Activated CD8-positive, alpha-beta memory T cell treated with anti-CD3 and anti-CD28 coated beads, Interleukin-2, amount 50 U/mL, for 24 hours (primary cell): ENCODE data around the gene SFI1.

ENCODE experiments used
- DNase-seq: peaks from one replicate; pipeline ENCODE4 v3.0.0-alpha.2; 2020; ENCODE audit errors: extremely low read depth

Gene SFI1

DNA sequence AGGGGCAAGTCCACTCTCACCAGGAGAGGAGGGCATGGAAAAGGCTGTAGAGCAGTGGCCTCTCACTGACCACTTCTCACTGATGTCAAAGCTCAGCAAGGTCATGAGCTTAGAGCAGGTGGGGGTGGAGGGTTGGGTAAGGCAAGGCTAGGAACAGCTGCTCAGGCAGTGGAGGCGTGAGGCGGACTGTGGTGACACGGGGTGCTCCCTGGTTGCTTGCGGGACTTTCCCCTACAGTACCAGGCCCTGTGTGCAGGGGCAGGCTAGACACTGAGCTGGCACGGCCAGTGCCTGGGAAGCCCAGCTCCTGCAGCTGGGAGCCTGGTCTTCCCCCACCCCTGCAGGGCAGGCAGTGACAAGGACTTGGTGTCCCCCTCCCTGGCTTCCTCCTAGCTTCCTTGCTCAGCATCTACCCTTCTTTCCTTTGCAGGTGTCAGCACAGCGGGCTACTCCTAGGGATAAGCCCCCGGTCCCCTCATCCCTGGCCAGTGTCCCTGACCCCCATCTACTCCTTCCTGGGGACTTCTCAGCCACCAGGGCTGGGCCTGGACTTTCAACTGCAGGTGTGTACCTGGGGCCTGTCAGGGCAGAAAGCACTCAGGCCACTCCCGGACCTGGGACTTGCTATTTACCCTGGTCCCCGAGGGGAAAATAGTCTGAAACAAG, 120.1 kb downstream of the SFI1 start:
- DNase-seq, result no peak

- no peak for DNase-seq
Observed at GRCh38 chr22:31618057-31618456, 121.7 kb downstream of the SFI1 start.

DNA sequence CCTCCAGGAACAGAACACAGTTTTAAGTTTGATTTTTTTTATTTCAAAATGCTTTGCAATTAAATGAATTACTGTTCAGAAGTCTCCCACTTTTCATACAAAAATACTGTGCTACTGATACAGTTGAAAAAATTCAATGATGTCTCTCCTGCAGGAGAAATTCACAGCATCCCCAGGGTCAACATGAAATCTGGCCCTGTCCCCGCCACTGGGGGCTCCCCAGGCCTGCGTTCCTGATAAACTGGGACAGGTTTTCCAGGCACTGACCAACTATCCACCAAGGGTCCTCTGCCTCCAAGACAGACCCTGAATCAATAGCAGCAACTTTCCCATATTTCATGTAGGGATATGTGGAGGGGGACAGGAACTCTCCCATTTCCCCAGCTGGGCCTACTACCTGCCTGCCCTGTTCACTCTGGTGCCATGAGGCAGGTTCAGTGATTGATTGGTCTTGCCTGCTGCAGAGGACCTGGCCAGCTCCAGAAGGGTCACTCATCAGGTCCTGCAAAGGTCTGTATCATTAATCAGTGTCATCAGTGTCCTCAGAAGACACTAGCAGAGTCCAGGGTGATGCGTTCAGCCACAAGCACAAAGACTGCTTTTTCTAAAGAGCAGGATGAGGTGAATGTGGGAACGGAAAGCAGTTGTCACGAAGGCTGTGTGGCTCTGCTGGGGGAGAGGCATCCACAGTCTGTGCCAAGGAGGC, 122.3 kb downstream of the SFI1 start:
- DNase-seq, result no peak

DNA sequence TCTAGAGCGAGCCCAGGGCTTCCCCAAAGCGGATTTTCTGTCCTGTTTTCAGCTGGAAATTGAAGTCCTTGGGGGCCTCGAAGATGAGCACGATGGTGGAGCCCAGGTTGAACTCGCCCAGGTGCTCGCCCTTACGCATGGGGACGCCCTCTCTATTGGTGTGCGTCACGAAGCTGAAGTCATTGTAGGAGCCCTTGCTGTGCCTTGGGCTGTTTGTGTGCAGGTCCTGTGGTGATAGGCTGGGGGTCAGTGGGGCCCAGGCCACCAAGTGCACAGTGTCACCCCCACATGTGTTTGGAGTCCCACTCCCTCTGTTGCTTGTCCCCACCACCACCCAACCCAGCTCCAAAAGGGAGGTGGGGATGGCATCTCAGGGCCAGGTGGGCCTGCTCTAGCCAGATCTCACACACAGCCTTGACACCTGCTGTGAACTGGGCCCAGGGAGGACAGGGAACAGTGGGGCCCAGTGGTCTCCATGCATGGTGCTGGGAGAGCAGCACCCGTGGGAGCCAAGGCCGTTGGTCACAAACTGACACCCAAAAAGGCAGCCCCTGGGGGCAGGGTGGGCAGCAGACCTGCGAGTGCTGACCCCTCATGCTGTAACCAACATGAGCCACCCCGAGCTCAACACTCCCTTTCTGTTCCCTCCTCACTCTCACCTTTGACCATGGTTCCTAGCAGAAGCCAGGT, 123.4 kb downstream of the SFI1 start:
- DNase-seq, result no peak

DNA sequence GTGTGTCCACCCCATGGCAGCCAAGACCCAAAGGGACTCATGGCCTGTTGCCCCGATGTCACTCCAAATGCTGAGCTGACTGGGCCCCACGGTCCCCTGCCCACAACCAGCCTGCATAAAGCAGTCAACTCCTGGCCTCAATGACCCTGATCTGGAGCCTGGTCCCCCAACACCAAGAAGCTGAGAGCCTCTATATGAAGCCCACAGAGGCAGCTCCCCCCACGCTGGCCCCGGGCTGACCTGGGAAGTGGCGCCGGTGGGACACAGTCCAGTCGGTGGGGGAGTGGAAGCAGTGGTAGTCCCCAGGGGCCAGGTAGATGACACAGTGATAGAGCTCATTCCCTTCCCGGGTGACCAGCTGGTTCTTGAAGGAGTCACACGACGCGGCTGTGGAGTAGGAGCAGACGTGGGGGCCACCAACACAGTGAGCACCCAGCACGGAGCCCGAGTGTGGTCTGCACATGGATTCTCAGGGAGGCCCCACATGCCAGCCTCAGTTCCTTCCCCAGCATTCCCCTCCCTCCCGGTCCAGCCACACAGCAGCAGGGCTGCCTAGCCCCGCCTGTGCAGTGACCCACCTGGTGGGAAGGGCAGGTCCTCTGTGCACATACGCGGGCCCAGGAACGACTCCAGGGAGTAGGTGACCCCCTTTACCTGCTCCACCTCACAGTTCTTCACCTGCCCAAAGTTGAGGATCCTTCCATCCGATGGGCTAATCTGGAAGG, 124.6 kb downstream of the SFI1 start:
- DNase-seq, result no peak

DNA sequence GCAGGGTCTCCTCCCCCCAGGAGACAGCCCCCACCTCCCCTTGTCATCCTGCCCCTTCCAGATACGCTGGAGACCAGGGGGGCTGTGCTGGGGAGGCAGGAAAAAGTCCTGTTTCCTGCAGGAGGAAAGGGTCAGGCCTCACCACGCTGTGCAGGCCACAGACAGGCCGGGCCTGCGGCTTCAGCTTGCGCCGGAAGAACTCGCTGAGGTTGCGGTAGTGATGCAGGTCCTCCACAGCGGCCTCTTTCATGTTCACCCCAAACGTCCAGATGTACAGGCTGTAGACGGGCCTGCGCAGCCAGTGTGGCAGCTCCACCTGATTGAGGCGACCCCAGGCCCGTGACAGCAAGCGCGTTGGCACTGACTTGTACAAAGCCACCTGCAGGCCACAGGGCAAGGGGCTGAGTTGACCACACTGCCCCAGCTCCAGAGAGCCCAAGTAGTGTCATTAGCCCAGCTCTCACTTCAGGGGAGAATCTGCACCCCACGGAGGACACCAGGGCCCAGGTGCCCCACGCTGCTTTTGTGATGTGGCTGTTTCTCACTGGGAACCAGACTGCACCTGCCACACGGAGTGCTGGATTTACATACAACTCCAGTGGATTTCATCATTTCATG, 125.3 kb downstream of the SFI1 start:
- DNase-seq, result no peak

DNA sequence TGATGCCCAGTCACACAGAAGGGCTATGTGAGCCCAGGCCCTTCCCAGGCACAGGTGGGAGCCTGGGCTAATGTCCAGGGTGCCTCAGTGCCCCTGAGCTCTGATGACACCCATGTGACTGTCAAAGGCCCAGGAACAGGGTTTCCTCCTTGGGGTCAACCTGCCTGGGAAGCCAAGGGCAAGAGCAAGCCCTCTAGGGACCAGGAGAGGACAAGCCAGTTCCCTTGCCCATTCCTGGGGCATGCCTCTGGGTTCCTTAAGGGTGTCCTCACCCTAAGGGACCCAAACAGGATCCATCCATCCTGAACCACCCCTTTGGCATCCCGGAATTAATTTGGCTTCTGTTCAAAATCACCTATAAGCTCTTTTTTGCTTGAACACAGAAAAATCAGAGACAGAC, 126.6 kb downstream of the SFI1 start:
- no peak for DNase-seq

- no peak for DNase-seq
Observed at GRCh38 chr22:31623592-31624304, 127.4 kb downstream of the SFI1 start.

DNA sequence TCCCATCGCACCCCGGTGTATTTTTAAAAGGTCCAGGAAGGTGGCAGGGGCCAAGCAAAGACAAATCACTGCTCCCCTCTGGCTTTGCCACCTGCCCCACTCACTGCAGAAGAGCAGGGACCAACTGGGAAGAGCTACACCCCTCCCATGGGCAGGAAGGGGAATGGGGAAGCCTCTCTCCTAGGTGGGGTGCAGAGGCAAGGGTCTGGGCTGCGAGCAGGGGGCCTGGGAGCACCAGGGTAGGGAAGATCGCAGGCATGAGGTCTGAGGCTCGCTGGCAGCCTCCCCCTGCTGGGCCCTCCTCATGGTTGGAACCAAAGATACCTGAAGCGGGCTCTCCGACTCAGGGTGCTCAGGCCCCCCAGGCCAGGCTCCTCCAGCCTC, 128.9 kb downstream of the SFI1 start:
- no peak for DNase-seq

GRCh38 chr22:31625661-31626426, 129.5 kb downstream of the SFI1 start:
- no peak for DNase-seq

DNA sequence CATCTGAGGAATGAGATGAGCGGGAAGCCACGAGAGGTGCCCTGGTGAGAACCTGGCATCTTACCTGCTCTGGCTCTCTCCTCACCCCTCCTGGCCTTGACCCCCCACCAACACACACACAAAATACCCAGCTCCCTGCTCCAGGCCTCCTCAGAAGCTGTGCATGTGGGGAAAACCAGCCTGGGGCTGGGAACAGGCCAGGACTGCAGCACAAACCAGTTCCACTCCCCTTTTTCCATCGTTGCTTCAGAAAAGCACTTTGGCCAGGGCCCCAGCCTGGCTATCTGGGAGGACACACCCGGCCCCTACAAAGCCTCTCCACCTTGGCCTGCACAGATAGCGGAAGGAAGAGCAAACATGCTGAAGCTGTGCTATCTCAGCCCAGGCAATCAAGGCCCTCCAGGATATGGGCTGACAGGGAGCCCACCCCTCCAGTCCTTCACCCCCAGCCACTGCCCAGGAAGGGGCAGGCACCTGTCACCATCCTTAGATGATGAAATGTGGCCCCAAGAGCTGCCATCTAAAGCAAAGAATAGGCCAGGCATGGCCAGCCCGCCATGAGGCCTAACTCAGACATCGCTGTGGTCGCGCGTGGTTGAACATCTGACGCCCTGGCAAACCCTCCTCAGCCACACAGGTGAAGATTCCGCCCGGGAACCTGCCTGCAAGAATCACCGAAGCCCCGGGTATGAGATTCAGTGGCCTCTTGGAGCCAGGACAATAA, 130.3 kb downstream of the SFI1 start:
- DNase-seq, result no peak

DNA sequence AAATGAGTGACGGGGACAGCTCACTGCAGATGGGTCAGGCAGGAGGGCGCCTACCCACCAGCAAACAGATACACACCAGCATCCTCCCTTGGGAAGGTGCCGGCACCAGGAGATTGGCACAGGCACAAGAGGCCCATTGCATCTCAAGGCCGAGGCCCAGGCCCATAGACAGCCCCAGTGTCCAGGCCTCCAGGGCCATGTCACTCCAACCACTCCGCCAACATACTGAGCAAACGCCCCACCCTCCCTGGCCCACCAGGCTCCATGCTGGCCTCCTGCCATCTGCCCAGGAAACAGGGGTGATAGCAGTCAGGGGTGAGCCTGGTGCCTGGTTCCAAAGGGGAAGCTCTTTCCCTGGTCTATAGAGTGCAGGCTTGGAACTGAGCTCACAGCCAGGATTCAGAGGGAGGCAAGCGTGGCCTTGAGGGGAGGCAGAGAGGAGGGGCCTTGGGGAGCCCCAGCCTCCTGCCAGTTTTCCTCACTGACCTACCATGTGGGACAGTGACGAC, 130.9 kb downstream of the SFI1 start:
- DNase-seq, result no peak

GRCh38 chr22:31628362-31628761, 132.0 kb downstream of the SFI1 start:
- DNase-seq, result no peak

DNA sequence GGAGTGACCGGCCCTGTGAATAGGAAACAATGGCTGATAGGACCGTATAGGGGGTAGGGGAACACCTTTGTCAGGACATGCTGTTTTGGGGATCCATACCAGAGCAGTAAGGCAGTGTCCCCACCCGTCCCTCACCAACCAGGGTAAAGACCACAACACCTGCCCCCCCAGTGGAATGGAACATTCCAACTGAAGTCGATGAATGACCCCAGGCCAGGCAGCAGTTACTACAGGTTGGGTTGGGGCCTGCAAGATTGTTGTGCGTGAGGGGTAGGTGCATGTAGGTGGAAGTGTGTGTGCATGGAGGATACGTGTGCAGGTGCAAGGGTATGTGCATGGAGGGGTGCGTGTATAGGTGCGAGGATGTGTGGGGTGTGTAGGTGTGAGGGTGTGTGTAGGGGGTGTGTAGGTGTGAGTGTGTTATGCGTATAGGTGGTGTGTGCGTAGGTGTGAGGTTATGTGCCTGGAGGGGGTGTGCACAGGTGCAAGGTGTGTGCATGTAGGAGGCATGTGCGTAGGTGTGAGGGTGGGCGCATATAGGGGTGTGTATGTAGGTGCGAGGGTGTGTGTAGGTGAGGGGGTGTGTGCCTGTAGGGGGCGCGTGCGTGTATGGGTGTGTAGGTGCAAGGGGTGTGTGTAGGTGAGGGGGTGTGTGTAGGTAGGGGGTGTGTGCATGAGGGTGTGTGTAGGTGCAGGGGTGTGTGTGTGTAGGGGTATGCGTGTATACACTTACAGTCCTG, 132.8 kb downstream of the SFI1 start:
- no peak for DNase-seq

GRCh38 chr22:31629741-31630184, 133.4 kb downstream of the SFI1 start:
- no peak for DNase-seq

DNA sequence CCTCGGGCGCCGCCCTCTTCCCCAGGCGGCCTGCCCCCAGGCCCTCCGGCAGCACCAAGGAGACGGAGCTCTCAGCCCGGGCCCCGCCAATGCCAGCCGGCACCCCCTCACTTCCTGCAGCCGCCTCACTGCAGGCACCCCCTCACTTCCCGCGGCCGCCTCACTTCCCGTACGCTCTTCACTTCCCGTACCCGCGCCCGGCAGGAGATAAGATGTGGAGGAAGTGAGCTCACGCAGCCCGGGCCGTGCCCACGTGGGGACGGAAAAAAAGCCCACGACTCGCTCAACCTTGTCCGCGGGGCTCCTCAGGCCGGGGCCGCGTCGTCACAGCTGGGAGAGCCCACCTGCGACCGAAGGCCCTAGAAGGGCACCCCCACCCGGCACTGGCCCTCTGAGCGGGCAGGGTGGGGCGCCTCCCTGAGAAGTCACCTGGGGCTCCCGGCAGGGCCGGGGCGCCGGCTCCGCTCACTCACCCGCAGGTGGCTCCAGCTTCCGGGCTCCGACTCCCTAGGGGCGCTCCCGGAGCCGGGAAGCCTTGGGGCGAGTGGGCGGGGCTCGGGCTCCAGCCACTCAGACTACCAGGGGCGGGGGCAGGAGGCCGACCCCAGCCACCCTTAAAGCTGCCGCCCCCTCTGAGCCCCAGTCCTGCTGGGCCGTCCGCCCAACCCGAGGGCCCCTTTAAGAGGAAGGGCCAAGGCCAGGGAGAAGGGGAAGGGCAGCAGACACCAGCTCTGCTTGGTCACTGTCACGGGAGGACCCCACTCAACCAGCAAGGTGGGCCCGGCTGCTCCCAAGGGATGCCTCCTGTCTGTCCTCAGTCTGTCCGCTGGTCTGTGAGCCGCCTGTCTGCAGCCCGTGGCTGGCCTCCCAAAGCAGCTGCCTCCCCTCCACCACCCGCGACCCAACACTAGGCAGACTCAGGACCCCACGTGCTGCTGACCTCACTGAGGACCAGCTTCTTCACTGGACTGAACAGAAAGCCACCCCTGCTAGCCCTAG, 134.3 kb downstream of the SFI1 start:
- DNase-seq, result peak; percentile 54

- DNase-seq, result no peak
Observed at GRCh38 chr22:31631436-31631835, 135.1 kb downstream of the SFI1 start.
